Astrocyte (in vitro differentiated cells and primary cell): Measurements from ENCODE around the gene FBN1. TPM values are rescaled to one million over a fixed set of nuclear protein-coding genes. Genes with fewer than 3 reads are reported as not detected.
A peak's percentile ranks its signal among the peaks of the same experiment; 100 is the strongest.

ENCODE experiments used
- DNase-seq: peaks from one replicate; pipeline ENCODE4 v3.0.0-alpha.2; 2010; ENCODE audit warnings: low read depth
- FAIRE-seq: peaks from 2 replicates; lab custom pipeline; 2011; peaks lifted over from hg19 to GRCh38; lab: Jason Lieb, UNC
- H2AFZ ChIP-seq: 2 replicates; pipeline ENCODE4 v1.6.0; 2012; ENCODE audit warnings: low read depth, low read length, inconsistent platforms
- H3K27ac ChIP-seq: 2 replicates; pipeline ENCODE4 v1.5.1; 2011; ENCODE audit warnings: low read depth, low read length, inconsistent platforms
- H3K27me3 ChIP-seq: 2 replicates; pipeline ENCODE4 v1.6.0; 2011; ENCODE audit warnings: low read length, inconsistent platforms; ENCODE audit not compliant: insufficient read depth
- H3K36me3 ChIP-seq: 2 replicates; pipeline ENCODE4 v1.5.1; 2011; ENCODE audit warnings: low read length, inconsistent platforms; ENCODE audit not compliant: insufficient read depth
- H3K4me1 ChIP-seq: 2 replicates; pipeline ENCODE4 v1.5.1; 2011; ENCODE audit warnings: low read length, inconsistent platforms; ENCODE audit not compliant: insufficient read depth
- H3K4me2 ChIP-seq: 2 replicates; pipeline ENCODE4 v1.6.0; 2012; ENCODE audit warnings: low read length, inconsistent platforms
- H3K4me3 ChIP-seq: 2 replicates; pipeline ENCODE4 v1.5.1; 2011; ENCODE audit warnings: low read depth, mild to moderate bottlenecking, low read length, inconsistent platforms; ENCODE audit not compliant: insufficient read depth
- H3K79me2 ChIP-seq: 2 replicates; pipeline ENCODE4 v1.6.0; 2012; ENCODE audit warnings: mild to moderate bottlenecking, low read length, inconsistent platforms; ENCODE audit not compliant: insufficient read depth
- H3K9ac ChIP-seq: 2 replicates; pipeline ENCODE4 v1.6.0; 2012; ENCODE audit warnings: mild to moderate bottlenecking, low read length, inconsistent platforms
- H3K9me3 ChIP-seq: 2 replicates; pipeline ENCODE4 v1.5.1; 2012; ENCODE audit warnings: low read depth, mild to moderate bottlenecking, low read length, inconsistent platforms; ENCODE audit not compliant: insufficient read depth
- H4K20me1 ChIP-seq: 2 replicates; pipeline ENCODE4 v1.6.0; 2012; ENCODE audit warnings: low read length, inconsistent platforms; ENCODE audit not compliant: insufficient read depth
- H3K27ac Mint-ChIP-seq: one replicate; pipeline ENCODE4 v1.8.0; 2021; ENCODE audit warnings: mild to moderate bottlenecking, mixed read lengths; ENCODE audit not compliant: unreplicated experiment
- H3K27me3 Mint-ChIP-seq: one replicate; pipeline ENCODE4 v1.8.0; 2021; ENCODE audit warnings: low read depth, mixed read lengths; ENCODE audit not compliant: unreplicated experiment
- H3K36me3 Mint-ChIP-seq: one replicate; pipeline ENCODE4 v1.8.0; 2021; ENCODE audit warnings: low read depth, mixed read lengths; ENCODE audit not compliant: unreplicated experiment
- H3K4me1 Mint-ChIP-seq: one replicate; pipeline ENCODE4 v1.8.0; 2021; ENCODE audit warnings: low read depth, mixed read lengths; ENCODE audit not compliant: unreplicated experiment
- H3K4me3 Mint-ChIP-seq: one replicate; pipeline ENCODE4 v1.8.0; 2021; ENCODE audit warnings: mild to moderate bottlenecking, moderate library complexity, mixed read lengths; ENCODE audit not compliant: unreplicated experiment
- H3K9me3 Mint-ChIP-seq: one replicate; pipeline ENCODE4 v1.8.0; 2021; ENCODE audit warnings: mild to moderate bottlenecking, mixed read lengths; ENCODE audit not compliant: unreplicated experiment
- CTCF ChIP-seq: IDR thresholded peaks from 2 replicates; pipeline ENCODE4 v1.5.1; 2011; ENCODE audit warnings: low read depth, mild to moderate bottlenecking, inconsistent platforms, low read length, moderate library complexity; ENCODE audit not compliant: insufficient read depth
- EZH2 ChIP-seq: IDR thresholded peaks from 2 replicates; pipeline ENCODE4 v1.6.1; 2012; ENCODE audit warnings: mild to moderate bottlenecking, low read length, inconsistent platforms; ENCODE audit not compliant: insufficient read depth
- total RNA-seq: library from RNA; stranded (reverse); gene quantifications from 2 replicates; pipeline ENCODE4 v1.2.1, GENCODE V29; 2021

FBN1 gene
- total RNA-seq, 1 donor from 2014 or later, result 210 TPM

GRCh38 chr15:48515500-48515899 lies 130.0 kb downstream of the FBN1 start:
- H3K9me3 ChIP-seq, result no peaks in the 10 kb centered on the region
- TF ChIP-seq EZH2 (no peak), CTCF (no peak)
- H3K9ac ChIP-seq, result no peak overlapping the region
- no peak overlapping the region for H3K4me3 ChIP-seq
- peaks cover 11% of the 10 kb centered on the region for H3K79me2 ChIP-seq
- DNase-seq (no peak), FAIRE-seq (no peak)
- H3K27ac Mint-ChIP-seq, result no peak overlapping the region
- peaks cover 11% of the 10 kb centered on the region for H4K20me1 ChIP-seq
- H3K4me1 ChIP-seq, result no peaks in the 10 kb centered on the region
- peaks cover 60% of the 10 kb centered on the region for H3K36me3 Mint-ChIP-seq
- no peaks in the 10 kb centered on the region for H3K27me3 ChIP-seq
- H3K4me2 ChIP-seq, result no peak overlapping the region
- H3K4me3 Mint-ChIP-seq, result no peak overlapping the region
- H3K9me3 Mint-ChIP-seq, result peaks cover 2% of the 10 kb centered on the region
- H2AFZ ChIP-seq, result no peak overlapping the region
- peaks cover 3% of the 10 kb centered on the region for H3K4me1 Mint-ChIP-seq
- H3K36me3 ChIP-seq, result peaks cover 90% of the 10 kb centered on the region
- H3K27ac ChIP-seq, result no peak overlapping the region
- no peaks in the 10 kb centered on the region for H3K27me3 Mint-ChIP-seq

- no peak overlapping the region for H3K4me3 ChIP-seq
- Mint-ChIP-seq H3K9me3 (peaks cover 2% of the 10 kb centered on the region), H3K27me3 (no peaks in the 10 kb centered on the region), H3K27ac (no peak overlapping the region), H3K4me3 (no peak overlapping the region), H3K4me1 (peaks cover 3% of the 10 kb centered on the region), H3K36me3 (peaks cover 54% of the 10 kb centered on the region)
- no peak for DNase-seq
- H4K20me1 ChIP-seq, result peaks cover 11% of the 10 kb centered on the region
- TF ChIP-seq CTCF (no peak), EZH2 (no peak)
- H3K27ac ChIP-seq, result no peak overlapping the region
- H3K4me2 ChIP-seq, result no peak overlapping the region
- H3K36me3 ChIP-seq, result peaks cover 88% of the 10 kb centered on the region
- FAIRE-seq, result no peak
- no peak overlapping the region for H2AFZ ChIP-seq
- no peaks in the 10 kb centered on the region for H3K27me3 ChIP-seq
- H3K4me1 ChIP-seq, result no peaks in the 10 kb centered on the region
- H3K9me3 ChIP-seq, result no peaks in the 10 kb centered on the region
- no peak overlapping the region for H3K9ac ChIP-seq
- H3K79me2 ChIP-seq, result peaks cover 11% of the 10 kb centered on the region
These were observed 131.2 kb downstream of the FBN1 start for GRCh38 chr15:48514103-48514816.

GRCh38 chr15:48510976-48511375 lies 134.5 kb downstream of the FBN1 start:
- no peak overlapping the region for H3K27ac Mint-ChIP-seq
- peaks cover 3% of the 10 kb centered on the region for H3K4me1 Mint-ChIP-seq
- H3K27me3 Mint-ChIP-seq, result no peaks in the 10 kb centered on the region
- no peak for TF ChIP-seq CTCF
- H3K4me3 Mint-ChIP-seq, result no peak overlapping the region
- no peak for FAIRE-seq
- Histone ChIP-seq H3K4me3 (no peak overlapping the region), H3K9me3 (no peaks in the 10 kb centered on the region), H2AFZ (no peak overlapping the region), H3K27me3 (no peaks in the 10 kb centered on the region), H3K27ac (no peak overlapping the region), H3K9ac (no peak overlapping the region), H4K20me1 (peaks cover 3% of the 10 kb centered on the region), H3K36me3 (peaks cover 92% of the 10 kb centered on the region), H3K4me1 (no peaks in the 10 kb centered on the region), H3K79me2 (no peaks in the 10 kb centered on the region), H3K4me2 (no peak overlapping the region)
- H3K36me3 Mint-ChIP-seq, result peaks cover 39% of the 10 kb centered on the region
- peak; percentile 27 for DNase-seq
- peaks cover 2% of the 10 kb centered on the region for H3K9me3 Mint-ChIP-seq
